Sigmoid colon (tissue), 3 donors: ENCODE data around the gene ARSD.

Experiments
- CTCF ChIP-seq, 4 experiments: fragments of 450-650 bp in 3 of 4; fragments of 200-600 bp in 1 of 4; IDR thresholded peaks; one replicate each; pipeline ENCODE4 v1.5.1; 2016 to 2019; ENCODE audit warnings: antibody characterized with exemption in 4 of 4, mild to moderate bottlenecking in 3 of 4, moderate library complexity in 2 of 4
- POLR2A ChIP-seq, 2 donors: fragments of 450-650 bp; IDR thresholded peaks; one replicate each; pipeline ENCODE4 v1.6.1; 2016; ENCODE audit warnings: antibody characterized with exemption in 2 of 2, mild to moderate bottlenecking in 2 of 2, moderate library complexity in 2 of 2

- TF ChIP-seq CTCF (IDR thresholded peaks at IDR 0.05) (no peak), POLR2A (IDR thresholded peaks at IDR 0.05) (no peak)
Observed at GRCh38 chrX:2917767-2918166, 11.4 kb downstream of the ARSD start.
